Measurements from ENCODE around the gene UQCRHL.

The UQCRHL gene

GRCh38 chr1:15799928-15800835 is 7.3 kb downstream of the UQCRHL start:
- Histone ChIP-seq H3K9me3 (ENCODE audit: insufficient read depth, low read length) (no peaks in the 10 kb centered on the region), H3K27me3 (ENCODE audit: low read depth, low read length) (no peaks in the 10 kb centered on the region), H2AFZ (ENCODE audit: low read depth, low read length) (no peak overlapping the region), H3K4me1 (ENCODE audit: low read length) (peaks cover 5% of the 10 kb centered on the region), H3K4me3 (ENCODE audit: low read length) (no peak overlapping the region), H3K4me2 (ENCODE audit: low read length) (no peak overlapping the region), H3K27ac (ENCODE audit: low read length) (no peak overlapping the region), H3K9ac (ENCODE audit: low read length) (no peak overlapping the region), H3K36me3 (replicated peaks; ENCODE audit: low read depth, low read length) (no peaks in the 10 kb centered on the region), H4K20me1 (ENCODE audit: insufficient read depth, low read length) (no peaks in the 10 kb centered on the region), H3K79me2 (ENCODE audit: low read length) (no peaks in the 10 kb centered on the region)
- TF ChIP-seq CTCF (IDR thresholded peaks at IDR 0.05; ENCODE audit: low read depth, low read length) (no peak), EZH2phosphoT487 (IDR thresholded peaks at IDR 0.05; ENCODE audit: low read depth) (no peak)

GRCh38 chr1:15799004-15799867 is 8.2 kb downstream of the UQCRHL start:
- no peak overlapping the region for H3K27ac ChIP-seq (ENCODE audit: low read length)
- H3K79me2 ChIP-seq (ENCODE audit: low read length): no peaks in the 10 kb centered on the region
- H3K4me3 ChIP-seq (ENCODE audit: low read length): no peak overlapping the region
- H3K27me3 ChIP-seq (ENCODE audit: low read depth, low read length): no peaks in the 10 kb centered on the region
- no peak for TF ChIP-seq CTCF (IDR thresholded peaks at IDR 0.05; ENCODE audit: low read depth, low read length)
- TF ChIP-seq EZH2phosphoT487 (IDR thresholded peaks at IDR 0.05; ENCODE audit: low read depth): no peak
- H3K9ac ChIP-seq (ENCODE audit: low read length): no peak overlapping the region
- H3K36me3 ChIP-seq (replicated peaks; ENCODE audit: low read depth, low read length): no peaks in the 10 kb centered on the region
- no peak overlapping the region for H3K4me2 ChIP-seq (ENCODE audit: low read length)
- H2AFZ ChIP-seq (ENCODE audit: low read depth, low read length): no peak overlapping the region
- H3K4me1 ChIP-seq (ENCODE audit: low read length): peaks cover 5% of the 10 kb centered on the region
- no peaks in the 10 kb centered on the region for H3K9me3 ChIP-seq (ENCODE audit: insufficient read depth, low read length)
- H4K20me1 ChIP-seq (ENCODE audit: insufficient read depth, low read length): no peaks in the 10 kb centered on the region

- Histone ChIP-seq H4K20me1 (ENCODE audit: insufficient read depth, low read length) (no peaks in the 10 kb centered on the region), H3K4me2 (ENCODE audit: low read length) (no peak overlapping the region), H3K27ac (ENCODE audit: low read length) (no peak overlapping the region), H3K27me3 (ENCODE audit: low read depth, low read length) (no peaks in the 10 kb centered on the region), H2AFZ (ENCODE audit: low read depth, low read length) (no peak overlapping the region), H3K9me3 (ENCODE audit: insufficient read depth, low read length) (no peaks in the 10 kb centered on the region), H3K9ac (ENCODE audit: low read length) (no peak overlapping the region), H3K79me2 (ENCODE audit: low read length) (no peaks in the 10 kb centered on the region), H3K4me1 (ENCODE audit: low read length) (peaks cover 5% of the 10 kb centered on the region), H3K36me3 (replicated peaks; ENCODE audit: low read depth, low read length) (no peaks in the 10 kb centered on the region), H3K4me3 (ENCODE audit: low read length) (no peak overlapping the region)
- TF ChIP-seq EZH2phosphoT487 (IDR thresholded peaks at IDR 0.05; ENCODE audit: low read depth) (no peak), CTCF (IDR thresholded peaks at IDR 0.05; ENCODE audit: low read depth, low read length) (no peak)
Measured at GRCh38 chr1:15797614-15798390, 9.6 kb downstream of the UQCRHL start.
